Measurements from ENCODE around the gene GALNS.
A peak's percentile ranks its signal among the peaks of the same experiment; 100 is the strongest.

The GALNS gene

GRCh38 chr16:88813269-88814143 is 43.2 kb downstream of the GALNS start:
- in situ Hi-C loops (cut with HindIII; ENCODE audit: low pct_ligation_motif_present, low pct_unique_long_range_greater_than_20kb, low sequenced_read_pairs): no loop called here
- DNase-seq: no peak

GRCh38 chr16:88812513-88813268 is 44.1 kb downstream of the GALNS start:
- in situ Hi-C loops (cut with HindIII; ENCODE audit: low pct_ligation_motif_present, low pct_unique_long_range_greater_than_20kb, low sequenced_read_pairs): no loop called here
- peak; percentile 38 for DNase-seq

GRCh38 chr16:88811769-88812512 is 44.8 kb downstream of the GALNS start, which contains the start of gene APRT:
APRT (minus strand) TSS chr16:88811928; CDS start chr16:88811899, 29 bp downstream.
- peak; percentile 93 for DNase-seq
- in situ Hi-C loops (cut with HindIII; ENCODE audit: low pct_ligation_motif_present, low pct_unique_long_range_greater_than_20kb, low sequenced_read_pairs): no loop called here

GRCh38 chr16:88810912-88811768 is 45.6 kb downstream of the GALNS start:
- in situ Hi-C loops (cut with HindIII; ENCODE audit: low pct_ligation_motif_present, low pct_unique_long_range_greater_than_20kb, low sequenced_read_pairs): no loop called here
- peak; percentile 86 for DNase-seq

- in situ Hi-C loops (cut with HindIII; ENCODE audit: low pct_ligation_motif_present, low pct_unique_long_range_greater_than_20kb, low sequenced_read_pairs): no loop called here
- DNase-seq: no peak
These were observed 46.4 kb downstream of the GALNS start for GRCh38 chr16:88810166-88810911.

GRCh38 chr16:88809676-88810165 is 47.0 kb downstream of the GALNS start:
- in situ Hi-C loops (cut with HindIII; ENCODE audit: low pct_ligation_motif_present, low pct_unique_long_range_greater_than_20kb, low sequenced_read_pairs): no loop called here
- no peak for DNase-seq

- in situ Hi-C loops (cut with HindIII; ENCODE audit: low pct_ligation_motif_present, low pct_unique_long_range_greater_than_20kb, low sequenced_read_pairs): no loop called here
- DNase-seq: no peak
These were observed 47.6 kb downstream of the GALNS start for GRCh38 chr16:88809068-88809675.

- DNase-seq: no peak
- in situ Hi-C loops (cut with HindIII; ENCODE audit: low pct_ligation_motif_present, low pct_unique_long_range_greater_than_20kb, low sequenced_read_pairs): no loop called here
These were observed 48.9 kb downstream of the GALNS start for GRCh38 chr16:88807626-88808453.

- in situ Hi-C loops (cut with HindIII; ENCODE audit: low pct_ligation_motif_present, low pct_unique_long_range_greater_than_20kb, low sequenced_read_pairs): no loop called here
- DNase-seq: no peak
These were observed 49.6 kb downstream of the GALNS start for GRCh38 chr16:88807142-88807625.

- no peak for DNase-seq
- in situ Hi-C loops (cut with HindIII; ENCODE audit: low pct_ligation_motif_present, low pct_unique_long_range_greater_than_20kb, low sequenced_read_pairs): no loop called here
These were observed 50.1 kb downstream of the GALNS start for GRCh38 chr16:88806491-88807111.

GRCh38 chr16:88805887-88806393 is 50.8 kb downstream of the GALNS start:
- DNase-seq: no peak
- in situ Hi-C loops (cut with HindIII; ENCODE audit: low pct_ligation_motif_present, low pct_unique_long_range_greater_than_20kb, low sequenced_read_pairs): no loop called here

GRCh38 chr16:88805340-88805715 is 51.4 kb downstream of the GALNS start:
- DNase-seq: no peak
- in situ Hi-C loops (cut with HindIII; ENCODE audit: low pct_ligation_motif_present, low pct_unique_long_range_greater_than_20kb, low sequenced_read_pairs): no loop called here

- no peak for DNase-seq
- in situ Hi-C loops (cut with HindIII; ENCODE audit: low pct_ligation_motif_present, low pct_unique_long_range_greater_than_20kb, low sequenced_read_pairs): no loop called here
These were observed 52.0 kb downstream of the GALNS start for GRCh38 chr16:88804552-88805339.

GRCh38 chr16:88804173-88804551 is 52.6 kb downstream of the GALNS start:
- in situ Hi-C loops (cut with HindIII; ENCODE audit: low pct_ligation_motif_present, low pct_unique_long_range_greater_than_20kb, low sequenced_read_pairs): no loop called here

More at GRCh38 chr16:88804173-88804551, 52.6 kb downstream of the GALNS start:
- no peak for DNase-seq
